ENCODE data around the gene GADD45B. TPM values are rescaled to one million over a fixed set of nuclear protein-coding genes. Genes with fewer than 3 reads are reported as not detected.
"Not testable (repeated sequence)": the region's sequence is repeated elsewhere in the genome, so short reads cannot be mapped to it uniquely, and the experiment has no call there.

The GADD45B gene
- total RNA-seq, 4 donors from 2014 or later: 35.5 to 278 (median 54.9) TPM

DNA sequence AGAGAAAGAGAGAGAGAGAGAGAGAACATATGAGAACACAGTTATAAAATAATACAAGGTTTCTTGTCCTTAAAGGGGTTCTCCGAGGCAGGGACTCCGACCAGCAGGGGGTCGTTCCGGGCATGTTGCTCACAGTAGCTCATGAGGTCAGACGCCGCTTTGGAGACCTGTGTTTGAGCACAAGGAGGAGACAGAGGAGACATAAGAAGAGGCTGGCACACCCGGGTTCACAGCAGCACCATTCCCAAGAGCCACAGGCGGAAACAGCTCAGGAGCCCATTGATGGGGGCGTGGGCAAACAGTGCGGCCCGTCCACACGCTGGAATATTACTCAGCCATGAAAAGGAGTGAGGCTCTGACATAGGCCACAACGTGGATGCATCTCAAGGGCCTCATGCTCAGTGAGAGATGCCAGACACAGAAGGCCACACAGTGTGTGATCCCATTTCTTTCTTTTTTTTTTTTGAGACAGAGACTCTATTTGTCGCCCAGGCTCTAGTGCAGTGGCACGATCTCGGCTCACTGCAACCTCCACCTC lies 39.1 kb downstream of the GADD45B start:
- Histone ChIP-seq H3K9me3 (no peaks in the 10 kb centered on the region), H3K27me3 (no peaks in the 10 kb centered on the region), H3K36me3 (no peaks in the 10 kb centered on the region), H3K27ac (no peak overlapping the region), H3K4me1 (peaks cover 0 to 5% (median 0%) of the 10 kb centered on the region in 4 donors), H3K4me3 (no peak overlapping the region)
- TF ChIP-seq, protein P1, sequence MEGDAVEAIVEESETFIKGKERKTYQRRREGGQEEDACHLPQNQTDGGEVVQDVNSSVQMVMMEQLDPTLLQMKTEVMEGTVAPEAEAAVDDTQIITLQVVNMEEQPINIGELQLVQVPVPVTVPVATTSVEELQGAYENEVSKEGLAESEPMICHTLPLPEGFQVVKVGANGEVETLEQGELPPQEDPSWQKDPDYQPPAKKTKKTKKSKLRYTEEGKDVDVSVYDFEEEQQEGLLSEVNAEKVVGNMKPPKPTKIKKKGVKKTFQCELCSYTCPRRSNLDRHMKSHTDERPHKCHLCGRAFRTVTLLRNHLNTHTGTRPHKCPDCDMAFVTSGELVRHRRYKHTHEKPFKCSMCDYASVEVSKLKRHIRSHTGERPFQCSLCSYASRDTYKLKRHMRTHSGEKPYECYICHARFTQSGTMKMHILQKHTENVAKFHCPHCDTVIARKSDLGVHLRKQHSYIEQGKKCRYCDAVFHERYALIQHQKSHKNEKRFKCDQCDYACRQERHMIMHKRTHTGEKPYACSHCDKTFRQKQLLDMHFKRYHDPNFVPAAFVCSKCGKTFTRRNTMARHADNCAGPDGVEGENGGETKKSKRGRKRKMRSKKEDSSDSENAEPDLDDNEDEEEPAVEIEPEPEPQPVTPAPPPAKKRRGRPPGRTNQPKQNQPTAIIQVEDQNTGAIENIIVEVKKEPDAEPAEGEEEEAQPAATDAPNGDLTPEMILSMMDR (IDR thresholded peaks at IDR 0.05): no peak
- no peak for TF ChIP-seq POLR2A (IDR thresholded peaks at IDR 0.05)
- no peak for DNase-seq

DNA sequence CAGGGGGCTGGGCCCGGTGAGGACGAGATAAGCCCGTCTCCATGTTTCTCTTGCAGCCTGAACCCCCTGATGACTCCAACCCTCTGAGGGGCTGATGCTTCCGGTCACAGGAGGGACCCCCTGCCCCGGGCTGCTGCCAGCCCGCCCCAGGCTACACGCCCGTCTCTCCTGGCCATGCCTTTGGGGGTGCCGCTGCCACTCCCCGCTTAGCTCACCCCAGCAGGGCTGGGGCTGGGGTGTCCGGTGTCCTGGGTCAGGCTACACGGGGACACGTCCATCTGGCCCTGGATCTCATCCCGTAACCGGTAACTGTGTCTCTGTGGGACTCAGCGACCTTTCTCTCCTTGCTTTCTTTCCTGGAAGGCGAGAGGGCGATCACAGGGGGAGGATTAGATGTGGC lies 40.8 kb downstream of the GADD45B start:
- H3K9me3 ChIP-seq: no peaks in the 10 kb centered on the region
- peaks cover 0 to 5% (median 0%) of the 10 kb centered on the region in 4 donors for H3K4me1 ChIP-seq
- no peak for DNase-seq

DNA sequence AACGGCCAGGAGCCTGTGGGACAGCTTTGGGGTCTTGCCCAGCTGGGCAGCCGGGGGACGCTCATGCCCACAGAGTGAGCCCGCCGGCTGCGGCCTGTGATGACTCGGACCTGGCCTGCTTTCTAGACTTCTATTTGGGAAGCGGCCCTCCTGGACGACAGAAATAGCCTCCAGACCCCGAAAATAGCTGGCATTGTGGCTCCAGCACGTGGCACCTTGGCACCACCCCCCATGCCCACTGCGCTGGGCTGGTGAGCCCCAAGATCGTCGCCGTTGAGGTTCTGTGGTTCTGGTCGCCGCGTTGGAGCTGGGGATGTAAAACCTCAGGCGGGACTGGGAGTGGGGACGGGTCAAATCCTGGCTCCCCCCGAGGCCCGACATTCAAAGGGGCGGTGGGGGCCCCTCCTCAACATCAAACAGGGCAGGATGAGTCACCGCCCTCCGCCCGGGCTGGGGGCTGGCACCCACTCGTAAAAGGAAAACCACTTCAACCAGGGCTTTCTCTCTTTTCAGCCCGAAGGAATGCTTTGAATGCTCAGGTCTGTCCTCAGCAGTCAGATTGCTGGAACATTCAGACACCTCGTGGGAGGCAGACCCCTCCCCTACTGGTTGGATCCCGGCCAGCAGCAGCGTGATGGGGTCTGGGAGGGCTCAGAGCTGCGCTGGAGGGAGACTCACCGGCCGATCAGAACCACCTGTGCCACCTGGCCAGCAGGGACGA lies 42.1 kb downstream of the GADD45B start:
- H3K4me3 ChIP-seq: no peak overlapping the region
- DNase-seq: no peak
- no peaks in the 10 kb centered on the region for H3K4me1 ChIP-seq
- no peaks in the 10 kb centered on the region for H3K36me3 ChIP-seq
- no peaks in the 10 kb centered on the region for H3K9me3 ChIP-seq
- no peaks in the 10 kb centered on the region for H3K27me3 ChIP-seq
- TF ChIP-seq, protein P1 (IDR thresholded peaks at IDR 0.05): no peak
- TF ChIP-seq POLR2A (IDR thresholded peaks at IDR 0.05): no peak
- H3K27ac ChIP-seq: no peak overlapping the region

More for the DNA sequence above, 40.8 kb downstream of the GADD45B start:
- Histone ChIP-seq H3K36me3 (no peaks in the 10 kb centered on the region), H3K4me3 (no peak overlapping the region), H3K27me3 (no peaks in the 10 kb centered on the region), H3K27ac (no peak overlapping the region)
- TF ChIP-seq, protein P1 (IDR thresholded peaks at IDR 0.05): no peak
- TF ChIP-seq POLR2A (IDR thresholded peaks at IDR 0.05): no peak

DNA sequence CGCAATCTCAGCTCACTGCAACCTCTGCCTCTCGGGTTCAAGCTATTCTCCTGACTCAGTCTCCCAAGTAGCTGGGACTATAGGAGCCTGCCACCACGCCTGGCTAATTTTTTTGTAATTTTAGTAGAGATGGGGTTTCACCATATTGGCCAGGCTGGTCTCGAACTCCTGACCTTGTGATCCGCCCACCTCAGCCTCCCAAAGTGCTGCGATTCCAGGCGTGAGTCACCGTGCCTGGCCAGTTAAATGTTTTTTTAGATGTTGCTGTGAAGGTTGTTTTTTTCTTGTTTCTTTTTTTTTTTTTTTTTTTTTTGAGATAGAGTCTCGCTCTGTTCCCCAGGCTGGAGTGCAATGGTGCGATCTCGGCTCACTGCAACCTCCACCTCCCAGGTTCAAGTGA lies 42.9 kb downstream of the GADD45B start:
- not testable (repeated sequence) for DNase-seq, H3K36me3 ChIP-seq, H3K4me1 ChIP-seq, H3K9me3 ChIP-seq, H3K27ac ChIP-seq, H3K27me3 ChIP-seq, H3K4me3 ChIP-seq

DNA sequence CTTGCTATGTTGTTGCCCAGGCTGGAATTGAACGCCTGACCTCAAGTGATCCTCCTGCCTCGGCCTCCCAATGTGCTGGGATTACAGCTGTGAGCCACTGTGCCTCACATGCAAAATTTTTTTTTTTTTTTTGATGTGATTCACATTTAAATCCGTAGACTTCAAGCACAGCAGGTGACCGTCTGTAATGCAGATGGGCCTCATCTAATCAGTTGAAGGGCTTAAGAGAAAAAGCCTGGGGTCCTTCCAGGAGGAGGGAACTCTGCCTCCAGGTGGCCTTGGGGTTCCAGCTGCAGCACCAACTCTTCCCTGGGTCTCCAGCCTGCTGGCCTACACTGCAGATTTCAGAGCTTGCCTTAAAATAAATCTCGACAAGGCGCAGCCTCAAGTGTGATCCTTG lies 43.6 kb downstream of the GADD45B start:
- no peak for DNase-seq
- no peak for TF ChIP-seq POLR2A (IDR thresholded peaks at IDR 0.05)
- no peaks in the 10 kb centered on the region for H3K36me3 ChIP-seq
- H3K9me3 ChIP-seq: no peaks in the 10 kb centered on the region
- H3K27ac ChIP-seq: no peak overlapping the region
- no peak overlapping the region for H3K4me3 ChIP-seq
- no peaks in the 10 kb centered on the region for H3K4me1 ChIP-seq
- no peaks in the 10 kb centered on the region for H3K27me3 ChIP-seq

DNA sequence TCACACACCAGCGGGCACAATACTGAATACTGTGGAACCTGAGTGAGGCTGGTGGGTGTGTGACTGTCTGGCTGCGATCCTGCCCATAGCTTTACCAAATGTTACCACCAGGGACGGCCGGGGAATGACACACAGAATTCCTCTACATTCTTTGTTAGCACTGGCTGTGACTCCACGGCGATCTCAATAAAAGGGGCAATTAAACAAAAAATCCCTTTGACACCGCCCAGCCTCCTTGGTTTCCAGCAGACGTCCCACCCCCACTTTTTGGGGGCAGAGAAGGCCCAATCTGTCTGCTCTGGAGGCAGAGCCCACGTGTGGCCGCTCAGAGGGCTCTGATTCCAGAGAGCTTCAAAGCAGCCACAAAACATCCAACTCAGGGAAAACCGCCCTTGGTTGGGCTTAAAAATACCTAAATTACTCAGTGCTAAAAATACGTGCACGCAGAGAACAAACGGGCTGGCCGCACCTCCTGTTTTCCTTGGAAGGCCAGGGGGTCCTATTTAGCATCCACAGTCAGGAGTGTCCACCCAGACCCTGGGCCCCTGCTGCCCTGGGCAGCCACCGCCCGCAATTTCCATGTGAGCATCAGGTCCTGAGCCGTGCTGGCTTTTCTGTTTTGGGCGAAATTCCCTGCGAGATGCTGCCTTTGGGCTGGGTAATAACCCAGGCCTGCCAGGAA lies 47.8 kb downstream of the GADD45B start:
- TF ChIP-seq, protein P1 (IDR thresholded peaks at IDR 0.05): no peak
- TF ChIP-seq POLR2A (IDR thresholded peaks at IDR 0.05): no peak
- Histone ChIP-seq H3K27ac (no peak overlapping the region), H3K27me3 (no peaks in the 10 kb centered on the region), H3K4me3 (no peak overlapping the region), H3K4me1 (peaks cover 0 to 11% (median 0%) of the 10 kb centered on the region in 4 donors), H3K9me3 (no peaks in the 10 kb centered on the region), H3K36me3 (no peaks in the 10 kb centered on the region)
- no peak for DNase-seq

Data from Peyer's patch (tissue), 4 donors.